Measurements from ENCODE around the gene PADI4.

GRCh38 chr1:17296086-17296485 is 11.9 kb upstream of the PADI4 start:
- TF ChIP-seq CTCF (IDR thresholded peaks at IDR 0.05) (no peak), POLR2A (IDR thresholded peaks at IDR 0.05) (no peak), POLR2AphosphoS5 (IDR thresholded peaks at IDR 0.05) (no peak), EP300 (IDR thresholded peaks at IDR 0.05) (no peak)
